SK-N-SH (cell line): ENCODE data around the gene MRFAP1. TPM values are rescaled to one million over a fixed set of nuclear protein-coding genes. Genes with fewer than 3 reads are reported as not detected.
A peak's percentile ranks its signal among the peaks of the same experiment; 100 is the strongest.

Experiments used
- CTCF ChIA-PET: fragments of 300-600, 350-600 bp; formaldehyde crosslinking; extraction: SDS; loops from one replicate; lab custom pipeline; 2021; lab: Yijun Ruan, JAX
- POLR2A ChIA-PET: fragments of 350-600 bp; sonication (Branson Sonifier 250); formaldehyde crosslinking; extraction: SDS; loops from one replicate; lab custom pipeline; 2020; ENCODE audit warnings: antibody characterized with exemption, inconsistent platforms; lab: Yijun Ruan, JAX
- DNase-seq: peaks from one replicate; pipeline ENCODE4 v3.0.0; 2012
- H2AFZ ChIP-seq: fragments of 200-600 bp; sonication (generic); 2 replicates; pipeline ENCODE4 v1.8.1; 2016; ENCODE audit warnings: antibody characterized with exemption, mild to moderate bottlenecking, low read depth
- H3F3A ChIP-seq: fragments of 200-600 bp; sonication (generic); replicated peaks from 2 replicates; pipeline ENCODE3; 2016; ENCODE audit warnings: antibody characterized with exemption, mild to moderate bottlenecking; ENCODE audit not compliant: insufficient read depth
- H3K27ac ChIP-seq, 2 experiments: fragments of 200-500 bp in 1 of 2; fragments of 200-600 bp in 1 of 2; sonication (Bioruptor generic) in 1 of 2; sonication (generic), shearing (Covaris generic) in 1 of 2; 2 replicates each; pipeline versions ENCODE4 v1.5.1 to v1.6.1; 2014 to 2016; ENCODE audit warnings: low read depth in 2 of 2, inconsistent platforms in 1 of 2, low read length in 1 of 2, mild to moderate bottlenecking in 1 of 2, mixed read lengths in 1 of 2
- H3K27me3 ChIP-seq: fragments of 200-600 bp; sonication (generic), shearing (Covaris generic); 2 replicates; pipeline ENCODE4 v1.6.1; 2016; ENCODE audit warnings: mixed run types; ENCODE audit not compliant: insufficient read depth
- H3K36me3 ChIP-seq, 2 experiments: fragments of 200-500 bp in 1 of 2; fragments of 200-600 bp in 1 of 2; sonication (Bioruptor generic) in 1 of 2; sonication (generic) in 1 of 2; replicated peaks in 1 of 2; 2 replicates each; pipeline versions ENCODE3 to v1.5.1; 2014 to 2016; ENCODE audit warnings: low read length in 1 of 2, mild to moderate bottlenecking in 1 of 2; ENCODE audit not compliant: insufficient read depth in 2 of 2, control insufficient read depth in 1 of 2
- H3K4me1 ChIP-seq, 2 experiments: fragments of 200-500 bp in 1 of 2; fragments of 200-600 bp in 1 of 2; sonication (Bioruptor generic) in 1 of 2; sonication (generic), shearing (Covaris generic) in 1 of 2; 2 replicates each; pipeline versions ENCODE4 v1.5.1 to v1.6.1; 2014 to 2016; ENCODE audit warnings: low read depth in 1 of 2, low read length in 1 of 2, mixed run types in 1 of 2; ENCODE audit not compliant: insufficient read depth in 2 of 2, control insufficient read depth in 1 of 2
- H3K4me2 ChIP-seq: fragments of 200-600 bp; sonication (generic), shearing (Covaris generic); 2 replicates; pipeline ENCODE4 v1.6.1; 2017; ENCODE audit warnings: mixed run types
- H3K4me3 ChIP-seq, 2 experiments: fragments of 200-500 bp in 1 of 2; fragments of 200-600 bp in 1 of 2; sonication (Bioruptor generic) in 1 of 2; sonication (generic), shearing (Covaris generic) in 1 of 2; 2 replicates each; pipeline versions ENCODE4 v1.5.1 to v1.8.1; 2014 to 2016; ENCODE audit warnings: low read depth in 2 of 2, inconsistent platforms in 1 of 2, low read length in 1 of 2, mild to moderate bottlenecking in 1 of 2, mixed read lengths in 1 of 2, moderate library complexity in 1 of 2
- H3K79me2 ChIP-seq: fragments of 200-600 bp; sonication (generic); 2 replicates; pipeline ENCODE4 v1.8.1; 2017; ENCODE audit warnings: mild to moderate bottlenecking; ENCODE audit not compliant: insufficient read depth
- H3K9ac ChIP-seq: fragments of 200-600 bp; sonication (generic); 2 replicates; pipeline ENCODE4 v1.6.1; 2017; ENCODE audit warnings: mixed run types
- H3K9me2 ChIP-seq: fragments of 200-600 bp; sonication (generic); 2 replicates; pipeline ENCODE4 v1.6.1; 2017; ENCODE audit warnings: mixed run types
- H3K9me3 ChIP-seq: fragments of 200-600 bp; sonication (generic); 2 replicates; pipeline ENCODE4 v1.6.1; 2017; ENCODE audit warnings: mixed run types, mild to moderate bottlenecking, moderate library complexity
- H4K20me1 ChIP-seq: fragments of 200-600 bp; sonication (generic); 2 replicates; pipeline ENCODE4 v1.6.1; 2017; ENCODE audit warnings: mild to moderate bottlenecking, mixed run types; ENCODE audit not compliant: insufficient read depth
- CTCF ChIP-seq: fragments of 200-600 bp; sonication (generic); IDR thresholded peaks from 2 replicates; pipeline ENCODE4 v1.6.1; 2017; ENCODE audit warnings: antibody characterized with exemption, mild to moderate bottlenecking, moderate library complexity
- EP300 ChIP-seq, 2 experiments: IDR thresholded peaks; 2 replicates each; pipeline versions ENCODE4 v1.4.0 to v1.6.1; 2012; ENCODE audit warnings: borderline replicate concordance in 1 of 2, low read depth in 1 of 2, low read length in 1 of 2
- EZH2phosphoT487 ChIP-seq: fragments of 200-600 bp; sonication (generic); IDR thresholded peaks from 2 replicates; pipeline ENCODE4 v1.6.1; 2017; ENCODE audit warnings: low read depth, mixed run types, mild to moderate bottlenecking, antibody characterized with exemption, moderate library complexity, borderline replicate concordance
- FOXJ3 ChIP-seq: sonication (generic); formaldehyde crosslinking; IDR thresholded peaks from 2 replicates; pipeline ENCODE4 v1.5.1; 2020; ENCODE audit warnings: mild to moderate bottlenecking, missing genetic modification reagents
- FOXM1 ChIP-seq: IDR thresholded peaks from 2 replicates; pipeline ENCODE4 v1.4.0; 2012; ENCODE audit warnings: low read depth, mild to moderate bottlenecking
- MAX ChIP-seq: IDR thresholded peaks from 2 replicates; pipeline ENCODE4 v1.4.0; 2012; ENCODE audit warnings: low read depth
- MEF2A ChIP-seq: IDR thresholded peaks from 2 replicates; pipeline ENCODE4 v1.4.0; 2012; ENCODE audit warnings: low read depth, borderline replicate concordance
- MXI1 ChIP-seq: IDR thresholded peaks from 2 replicates; pipeline ENCODE4 v1.6.1; 2012; ENCODE audit warnings: mild to moderate bottlenecking, low read depth, low read length, improper control_type of control experiment
- POLR2AphosphoS5 ChIP-seq: IDR thresholded peaks from 2 replicates; pipeline ENCODE4 v1.6.1; 2012; ENCODE audit warnings: low read depth, low read length
- RAD21 ChIP-seq: IDR thresholded peaks from 2 replicates; pipeline ENCODE4 v1.6.1; 2012; ENCODE audit warnings: mild to moderate bottlenecking, low read length
- RFX5 ChIP-seq: IDR thresholded peaks from 2 replicates; pipeline ENCODE4 v1.6.1; 2012; ENCODE audit warnings: mild to moderate bottlenecking, improper control_type of control experiment, low read length
- SIN3A ChIP-seq: IDR thresholded peaks from 2 replicates; pipeline ENCODE4 v1.6.1; 2012; ENCODE audit warnings: low read depth, mild to moderate bottlenecking, low read length, moderate library complexity, borderline replicate concordance
- SMC3 ChIP-seq: IDR thresholded peaks from 2 replicates; pipeline ENCODE4 v1.6.1; 2012; ENCODE audit warnings: low read depth, low read length, improper control_type of control experiment
- TAF1 ChIP-seq: IDR thresholded peaks from 2 replicates; pipeline ENCODE4 v1.6.1; 2012; ENCODE audit warnings: low read depth, mild to moderate bottlenecking, low read length, moderate library complexity, borderline replicate concordance
- TEAD4 ChIP-seq: IDR thresholded peaks from 2 replicates; pipeline ENCODE4 v1.4.0; 2012; ENCODE audit warnings: mild to moderate bottlenecking, borderline replicate concordance; ENCODE audit not compliant: insufficient read depth
- USF2 ChIP-seq: fragments of 150-350 bp; IDR thresholded peaks from 2 replicates; pipeline ENCODE4 v1.6.1; 2017; ENCODE audit warnings: antibody characterized with exemption, low read length, low read depth, borderline replicate concordance
- ZBTB33 ChIP-seq: IDR thresholded peaks from 2 replicates; pipeline ENCODE4 v1.4.0; 2012; ENCODE audit warnings: low read depth, borderline replicate concordance
- WGBS: methylation state at CpG from one replicate; pipeline ENCODE4 v1.1.6; 2017; ENCODE audit warnings: low lambda C conversion rate; 5-methylcytosine and 5-hydroxymethylcytosine counted together
- polyA plus RNA-seq, 3 experiments: library from polyadenylated mRNA; depleted of rRNA; stranded (reverse); fragments of >200 nt; gene quantifications; 2 replicates each; pipeline ENCODE4 v1.2.3, GENCODE V29; 2012

The MRFAP1 gene
- polyA plus RNA-seq, 1 of the 3 experiments (the other 2 are of a cell fraction) = 416 TPM

GRCh38 chr4:6640292-6641163 lies at the start of gene MRFAP1 (continued):
- TF ChIP-seq CTCF = no peak
- TF ChIP-seq MEF2A = no peak
- no peak for TF ChIP-seq RFX5
- no peak for TF ChIP-seq SMC3
- TF ChIP-seq USF2 = no peak
- TF ChIP-seq TEAD4 = no peak; the same call in 1 of the 2 replicates
- TF ChIP-seq EZH2phosphoT487 = no peak
- peak; percentile 98 for TF ChIP-seq POLR2AphosphoS5
- TF ChIP-seq TAF1 = peak; percentile 98
- no peak for TF ChIP-seq RAD21

- no peaks in the 10 kb centered on the region for H3F3A ChIP-seq
- ChIA-PET CTCF (no interaction called here), POLR2A (interaction anchor here (0.6 kb wide), 1 partner anchor 396 kb away, joined by 3 read pairs; no protein-coding TSS in a partner anchor)
- no peaks in the 10 kb centered on the region for H3K9me3 ChIP-seq
- no peak for DNase-seq
- no peak overlapping the region for H2AFZ ChIP-seq
- 89% methylated on average over 9 of the region's 9 CpGs for WGBS
- no peaks in the 10 kb centered on the region for H3K79me2 ChIP-seq
- H3K4me3 ChIP-seq = no peak overlapping the region
- H3K36me3 ChIP-seq = peaks cover 0 to 4% of the 10 kb centered on the region in 2 experiments
- TF ChIP-seq CTCF (no peak), SIN3A (no peak), ZBTB33 (no peak), TEAD4 (no peak), MAX (no peak), EP300 (IDR thresholded peaks at IDR 0.05; ENCODE audit: borderline replicate concordance in 1 of 2, low read depth in 1 of 2, low read length in 1 of 2) (no peak), USF2 (no peak), FOXJ3 (CRISPR knock-in tag) (no peak), MXI1 (no peak), FOXM1 (no peak)
- no peak overlapping the region for H3K27ac ChIP-seq
- no peak overlapping the region for H3K9ac ChIP-seq
- H4K20me1 ChIP-seq = no peaks in the 10 kb centered on the region
- H3K4me1 ChIP-seq = no peaks in the 10 kb centered on the region
- H3K9me2 ChIP-seq = no peaks in the 10 kb centered on the region
- no peaks in the 10 kb centered on the region for H3K27me3 ChIP-seq
- no peak overlapping the region for H3K4me2 ChIP-seq
Observed at GRCh38 chr4:6591313-6591712, 49.2 kb upstream of the MRFAP1 start.
